AG09309 (cell line): ENCODE results near the gene THSD4.

Experiments used
- DNase-seq: peaks from one replicate; pipeline ENCODE4 v3.0.0-alpha.2; 2010; ENCODE audit warnings: low read depth
- H3K4me3 ChIP-seq: 2 replicates; pipeline ENCODE4 v1.5.1; 2011; ENCODE audit warnings: mild to moderate bottlenecking, low read depth, low read length, moderate library complexity; ENCODE audit not compliant: control insufficient read depth
- CTCF ChIP-seq: IDR thresholded peaks from 2 replicates; pipeline ENCODE4 v1.5.1; 2011; ENCODE audit warnings: mild to moderate bottlenecking, low read depth, low read length, inconsistent platforms; ENCODE audit not compliant: insufficient read depth, control insufficient read depth; ENCODE audit errors: missing control alignments

The THSD4 gene

GRCh38 chr15:71252044-71252739, 136.9 kb downstream of the THSD4 start:
- no peak for DNase-seq
- H3K4me3 ChIP-seq = no peak overlapping the region
- TF ChIP-seq CTCF = no peak

GRCh38 chr15:71252740-71253047, 137.4 kb downstream of the THSD4 start:
- H3K4me3 ChIP-seq = no peak overlapping the region
- no peak for TF ChIP-seq CTCF
- no peak for DNase-seq

- no peak for TF ChIP-seq CTCF
- no peak for DNase-seq
- H3K4me3 ChIP-seq = no peak overlapping the region
Measured at GRCh38 chr15:71254491-71254890, 139.2 kb downstream of the THSD4 start.

GRCh38 chr15:71256934-71257664, 141.8 kb downstream of the THSD4 start:
- no peak overlapping the region for H3K4me3 ChIP-seq
- DNase-seq = no peak
- no peak for TF ChIP-seq CTCF

- DNase-seq = no peak
- H3K4me3 ChIP-seq = no peak overlapping the region
- no peak for TF ChIP-seq CTCF
Measured at GRCh38 chr15:71259866-71260265, 144.6 kb downstream of the THSD4 start.

GRCh38 chr15:71261418-71261817, 146.1 kb downstream of the THSD4 start:
- DNase-seq = no peak
- TF ChIP-seq CTCF = no peak
- H3K4me3 ChIP-seq = no peak overlapping the region
